GM18499 (cell line): ENCODE data around the gene OPN1MW2.
A peak's percentile ranks its signal among the peaks of the same experiment; 100 is the strongest.
"Not testable (repeated sequence)": the region's sequence is repeated elsewhere in the genome, so short reads cannot be mapped to it uniquely, and the experiment has no call there.

Experiments
- ATAC-seq: cut with Tn5 transposase; IDR thresholded peaks from one replicate; pipeline ENCODE4 v1.9.1; 2021; ENCODE audit warnings: moderate number of reproducible peaks; ENCODE audit not compliant: insufficient read depth, unreplicated experiment

The OPN1MW2 gene

DNA sequence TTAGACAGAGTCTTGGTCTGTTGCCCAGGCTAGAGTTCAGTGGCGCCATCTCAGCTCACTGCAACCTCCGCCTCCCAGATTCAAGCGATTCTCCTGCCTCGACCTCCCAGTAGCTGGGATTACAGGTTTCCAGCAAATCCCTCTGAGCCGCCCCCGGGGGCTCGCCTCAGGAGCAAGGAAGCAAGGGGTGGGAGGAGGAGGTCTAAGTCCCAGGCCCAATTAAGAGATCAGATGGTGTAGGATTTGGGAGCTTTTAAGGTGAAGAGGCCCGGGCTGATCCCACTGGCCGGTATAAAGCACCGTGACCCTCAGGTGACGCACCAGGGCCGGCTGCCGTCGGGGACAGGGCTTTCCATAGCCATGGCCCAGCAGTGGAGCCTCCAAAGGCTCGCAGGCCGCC, at the start of gene OPN1MW2:
TSS of gene OPN1MW2 (plus strand) at position 301 of the 400 bp plus-strand sequence. CDS start at position 361, 60 bp downstream.
- not testable (repeated sequence) for ATAC-seq

DNA sequence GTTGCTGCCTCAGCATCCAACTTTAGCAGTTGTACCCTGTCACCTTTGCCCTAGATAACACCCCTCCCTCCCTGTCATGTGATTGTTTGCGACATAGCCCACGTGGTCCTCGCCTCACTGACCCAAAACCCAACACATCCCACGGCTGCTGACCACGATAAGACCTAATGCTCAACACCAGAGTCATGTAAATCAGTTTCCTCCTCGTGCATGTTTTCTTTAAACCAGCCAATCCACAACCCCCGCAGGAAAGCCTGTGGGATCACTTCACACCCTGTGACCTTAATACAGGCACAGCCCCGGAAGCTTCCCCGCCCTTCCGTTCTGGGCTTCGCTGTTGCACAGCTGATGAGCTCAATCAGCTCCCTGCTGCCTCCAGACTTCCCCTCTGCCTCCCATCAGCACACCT, 47.0 kb upstream of the OPN1MW2 start:
- not testable (repeated sequence) for ATAC-seq

DNA sequence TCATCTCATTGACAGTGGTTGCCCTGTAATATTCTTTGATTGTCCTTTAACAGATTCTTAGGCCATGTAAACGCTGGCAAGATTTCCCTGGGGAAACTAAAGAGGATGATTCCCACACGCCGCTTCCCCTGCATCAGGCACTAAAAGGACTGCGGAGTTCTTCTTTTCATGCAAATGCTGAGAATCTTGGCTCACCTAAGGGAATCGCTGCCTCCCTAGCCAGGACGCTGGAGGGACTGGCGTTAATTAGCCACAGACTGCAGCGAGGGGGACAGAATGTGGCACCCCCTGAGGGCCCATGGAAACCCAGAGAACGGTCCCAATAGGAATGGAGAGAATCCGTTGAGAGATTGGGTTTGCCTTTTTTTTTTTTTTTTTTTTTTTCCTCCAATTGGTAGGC, 45.2 kb upstream of the OPN1MW2 start:
- not testable (repeated sequence) for ATAC-seq

GRCh38 chrX:154182296-154182695, 37.3 kb upstream of the OPN1MW2 start, which contains the start of gene OPN1MW:
TSS of gene OPN1MW (plus strand) at chrX:154182596. CDS start at chrX:154182678, 82 bp downstream.
- not testable (repeated sequence) for ATAC-seq

DNA sequence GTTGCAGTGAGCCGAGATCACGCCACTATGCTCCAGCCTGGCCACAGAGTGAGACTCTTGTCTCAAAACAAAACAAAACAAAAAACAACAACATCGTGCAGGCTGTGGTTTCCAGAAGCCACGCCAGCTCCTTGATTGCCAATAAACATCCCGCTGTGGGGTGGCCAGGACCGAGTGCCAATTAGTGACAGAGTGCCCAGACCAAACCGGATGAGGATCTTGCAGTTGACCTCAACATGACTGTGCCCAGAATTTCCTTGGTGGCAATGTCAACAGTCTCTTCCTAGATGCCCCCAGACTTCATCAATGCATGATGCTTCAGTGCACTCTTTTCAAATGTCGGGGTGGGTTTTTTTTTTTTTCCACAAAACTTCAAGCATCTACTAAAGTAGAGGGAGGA, 35.8 kb upstream of the OPN1MW2 start:
- ATAC-seq, result not testable (repeated sequence)

GRCh38 chrX:154192846-154193245, 26.7 kb upstream of the OPN1MW2 start:
- ATAC-seq, result not testable (repeated sequence)

DNA sequence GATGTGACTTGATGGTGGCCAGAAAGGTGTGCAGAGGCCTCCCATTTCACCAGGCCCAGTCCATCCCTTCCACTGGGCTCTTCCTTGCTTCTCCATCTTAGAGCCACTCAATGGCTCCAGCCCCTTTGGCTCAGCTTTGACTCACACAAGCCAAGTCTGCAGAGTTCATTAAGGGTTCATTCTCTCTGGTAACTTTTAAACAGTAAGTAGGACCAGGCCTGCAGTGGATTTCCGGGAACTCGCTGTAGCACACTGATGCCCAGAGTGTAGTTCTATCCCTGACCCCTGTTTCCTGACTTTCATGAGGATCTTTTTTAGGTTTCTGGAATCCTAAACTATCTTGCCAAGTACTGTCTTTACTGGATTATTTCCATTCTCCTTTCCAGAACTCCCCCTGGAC, 25.2 kb upstream of the OPN1MW2 start:
- ATAC-seq, result not testable (repeated sequence)

- not testable (repeated sequence) for ATAC-seq
These were observed 23.1 kb upstream of the OPN1MW2 start for GRCh38 chrX:154196466-154196865.

- ATAC-seq, result peak; percentile 80
These were observed 9.7 kb upstream of the OPN1MW2 start for GRCh38 chrX:154209670-154210418.

- ATAC-seq, result not testable (repeated sequence)
These were observed 8.5 kb upstream of the OPN1MW2 start for GRCh38 chrX:154211057-154211456.

DNA sequence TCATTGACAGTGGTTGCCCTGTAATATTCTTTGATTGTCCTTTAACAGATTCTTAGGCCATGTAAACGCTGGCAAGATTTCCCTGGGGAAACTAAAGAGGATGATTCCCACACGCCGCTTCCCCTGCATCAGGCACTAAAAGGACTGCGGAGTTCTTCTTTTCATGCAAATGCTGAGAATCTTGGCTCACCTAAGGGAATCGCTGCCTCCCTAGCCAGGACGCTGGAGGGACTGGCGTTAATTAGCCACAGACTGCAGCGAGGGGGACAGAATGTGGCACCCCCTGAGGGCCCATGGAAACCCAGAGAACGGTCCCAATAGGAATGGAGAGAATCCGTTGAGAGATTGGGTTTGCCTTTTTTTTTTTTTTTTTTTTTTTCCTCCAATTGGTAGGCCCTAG, 8.1 kb upstream of the OPN1MW2 start:
- ATAC-seq, result not testable (repeated sequence)

DNA sequence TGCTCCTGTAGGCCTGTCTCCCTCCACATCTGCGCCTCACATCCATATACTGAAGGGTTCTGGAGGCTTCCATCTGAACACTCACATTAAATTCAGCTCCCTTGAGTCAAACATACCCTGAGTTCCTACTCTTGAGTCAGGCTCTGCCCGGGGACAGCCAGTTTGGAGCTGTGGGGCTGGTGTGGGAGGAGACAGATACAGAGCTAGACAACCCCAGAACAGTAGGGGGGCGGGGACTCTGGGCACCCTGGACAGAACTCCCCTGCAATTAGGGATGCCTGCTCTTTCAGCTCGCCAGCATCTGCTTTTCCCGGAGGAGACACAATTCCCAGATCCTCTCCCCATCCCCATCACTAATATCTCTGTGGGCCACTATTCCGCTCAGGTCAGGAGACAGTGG, 5.7 kb downstream of the OPN1MW2 start:
- not testable (repeated sequence) for ATAC-seq

- ATAC-seq, result not testable (repeated sequence)
These were observed 7.2 kb downstream of the OPN1MW2 start for GRCh38 chrX:154226706-154227105.

DNA sequence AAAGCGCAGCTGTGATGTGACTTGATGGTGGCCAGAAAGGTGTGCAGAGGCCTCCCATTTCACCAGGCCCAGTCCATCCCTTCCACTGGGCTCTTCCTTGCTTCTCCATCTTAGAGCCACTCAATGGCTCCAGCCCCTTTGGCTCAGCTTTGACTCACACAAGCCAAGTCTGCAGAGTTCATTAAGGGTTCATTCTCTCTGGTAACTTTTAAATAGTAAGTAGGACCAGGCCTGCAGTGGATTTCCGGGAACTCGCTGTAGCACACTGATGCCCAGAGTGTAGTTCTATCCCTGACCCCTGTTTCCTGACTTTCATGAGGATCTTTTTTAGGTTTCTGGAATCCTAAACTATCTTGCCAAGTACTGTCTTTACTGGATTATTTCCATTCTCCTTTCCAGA, 11.9 kb downstream of the OPN1MW2 start:
- ATAC-seq, result not testable (repeated sequence)

GRCh38 chrX:154233620-154234019, 14.1 kb downstream of the OPN1MW2 start:
- ATAC-seq, result not testable (repeated sequence)

- ATAC-seq, result not testable (repeated sequence)
These were observed 19.5 kb downstream of the OPN1MW2 start for GRCh38 chrX:154238939-154239559.

DNA sequence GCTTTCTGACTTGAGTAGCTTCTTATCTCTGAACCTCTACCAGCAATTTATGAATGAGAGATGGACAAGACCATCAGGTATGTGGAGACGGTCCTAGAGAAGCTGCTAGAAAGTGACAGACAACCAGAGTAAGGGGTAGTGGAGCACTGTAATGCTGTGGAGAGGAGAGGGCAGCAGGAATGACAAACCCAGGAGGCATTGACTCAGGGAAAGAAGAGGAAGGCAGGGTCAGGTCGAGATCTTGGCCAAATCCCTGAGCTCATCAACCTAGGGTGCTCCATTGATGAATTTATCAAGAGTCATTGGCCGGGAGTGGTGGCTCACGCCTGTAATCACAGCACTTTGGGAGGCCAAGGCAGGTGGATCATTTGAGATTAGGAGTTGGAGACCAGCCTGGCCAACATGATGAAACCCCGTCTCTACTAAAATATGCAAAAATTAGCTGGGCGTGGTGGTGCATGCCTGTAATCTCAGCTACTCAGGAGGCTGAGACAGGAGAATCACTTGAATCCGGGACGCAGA, 20.5 kb downstream of the OPN1MW2 start:
- not testable (repeated sequence) for ATAC-seq

DNA sequence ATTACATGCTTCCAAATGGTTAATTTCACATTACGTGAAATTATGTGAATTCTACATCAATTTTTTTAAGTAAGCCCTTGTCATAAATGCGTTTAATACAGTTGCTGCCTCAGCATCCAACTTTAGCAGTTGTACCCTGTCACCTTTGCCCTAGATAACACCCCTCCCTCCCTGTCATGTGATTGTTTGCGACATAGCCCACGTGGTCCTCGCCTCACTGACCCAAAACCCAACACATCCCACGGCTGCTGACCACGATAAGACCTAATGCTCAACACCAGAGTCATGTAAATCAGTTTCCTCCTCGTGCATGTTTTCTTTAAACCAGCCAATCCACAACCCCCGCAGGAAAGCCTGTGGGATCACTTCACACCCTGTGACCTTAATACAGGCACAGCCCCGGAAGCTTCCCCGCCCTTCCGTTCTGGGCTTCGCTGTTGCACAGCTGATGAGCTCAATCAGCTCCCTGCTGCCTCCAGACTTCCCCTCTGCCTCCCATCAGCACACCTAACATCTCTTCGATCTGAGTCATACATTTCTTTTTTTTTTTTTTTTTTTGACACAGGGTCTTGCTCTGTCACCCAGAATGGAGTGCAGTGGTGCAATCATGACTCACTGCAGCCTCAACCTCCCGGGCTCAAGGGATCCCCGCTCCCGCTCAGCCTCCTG, 28.0 kb downstream of the OPN1MW2 start:
- ATAC-seq, result peak; percentile 90

DNA sequence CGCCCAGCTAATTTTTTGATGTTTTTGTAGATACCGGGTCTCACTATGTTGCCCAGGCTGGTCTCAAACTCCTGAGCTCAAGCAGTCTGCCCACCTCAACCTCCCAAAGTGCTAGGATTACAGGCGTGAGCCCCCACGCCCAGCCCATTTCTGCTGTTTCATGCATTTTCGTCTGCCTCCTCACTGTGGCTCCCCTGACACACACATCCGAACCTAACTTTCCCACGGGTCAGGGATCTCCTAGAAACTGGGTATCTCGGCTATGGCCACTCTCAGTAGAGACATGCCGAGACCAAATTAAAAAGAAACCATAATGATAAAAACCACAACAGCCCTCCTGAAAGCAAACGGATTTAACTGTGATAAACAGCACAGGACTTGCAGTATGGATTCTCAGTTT, 28.5 kb downstream of the OPN1MW2 start:
- ATAC-seq, result not testable (repeated sequence)

DNA sequence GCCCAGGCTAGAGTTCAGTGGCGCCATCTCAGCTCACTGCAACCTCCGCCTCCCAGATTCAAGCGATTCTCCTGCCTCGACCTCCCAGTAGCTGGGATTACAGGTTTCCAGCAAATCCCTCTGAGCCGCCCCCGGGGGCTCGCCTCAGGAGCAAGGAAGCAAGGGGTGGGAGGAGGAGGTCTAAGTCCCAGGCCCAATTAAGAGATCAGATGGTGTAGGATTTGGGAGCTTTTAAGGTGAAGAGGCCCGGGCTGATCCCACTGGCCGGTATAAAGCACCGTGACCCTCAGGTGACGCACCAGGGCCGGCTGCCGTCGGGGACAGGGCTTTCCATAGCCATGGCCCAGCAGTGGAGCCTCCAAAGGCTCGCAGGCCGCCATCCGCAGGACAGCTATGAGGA, 37.7 kb downstream of the OPN1MW2 start, which contains the start of gene OPN1MW3:
TSS of gene OPN1MW3 (plus strand) at position 301 of the 400 bp plus-strand sequence. CDS start at position 339, 38 bp downstream.
- ATAC-seq, result not testable (repeated sequence)
